ENCODE results near the gene ERN1.

ERN1 gene

DNA sequence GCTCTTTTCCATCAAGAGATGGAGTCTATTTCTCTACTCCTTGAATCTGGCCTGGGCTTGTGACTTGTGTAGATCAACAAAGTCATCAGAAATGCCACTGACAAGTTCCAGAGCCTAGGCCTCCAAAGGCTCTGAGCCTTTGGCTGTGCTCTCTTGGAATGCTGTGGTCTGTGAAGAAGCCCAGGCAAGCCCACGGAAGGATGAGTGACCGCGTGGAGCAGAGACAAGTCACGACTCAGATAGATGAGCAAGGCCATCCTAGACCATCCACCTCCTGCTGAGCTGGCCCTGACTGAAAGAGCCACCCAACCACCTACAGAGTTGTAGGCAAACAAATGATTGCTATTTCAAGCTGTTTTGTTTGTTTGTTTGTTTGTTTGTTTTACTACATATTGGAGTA is 97.9 kb downstream of the ERN1 start:
- no peaks in the 10 kb centered on the region for H3K9me3 ChIP-seq
- H3K36me3 ChIP-seq, result no peaks in the 10 kb centered on the region
- H3K4me3 ChIP-seq (ENCODE audit: low read depth, low read length), result no peak overlapping the region
- DNase-seq, result no peak
- TF ChIP-seq, protein P1, sequence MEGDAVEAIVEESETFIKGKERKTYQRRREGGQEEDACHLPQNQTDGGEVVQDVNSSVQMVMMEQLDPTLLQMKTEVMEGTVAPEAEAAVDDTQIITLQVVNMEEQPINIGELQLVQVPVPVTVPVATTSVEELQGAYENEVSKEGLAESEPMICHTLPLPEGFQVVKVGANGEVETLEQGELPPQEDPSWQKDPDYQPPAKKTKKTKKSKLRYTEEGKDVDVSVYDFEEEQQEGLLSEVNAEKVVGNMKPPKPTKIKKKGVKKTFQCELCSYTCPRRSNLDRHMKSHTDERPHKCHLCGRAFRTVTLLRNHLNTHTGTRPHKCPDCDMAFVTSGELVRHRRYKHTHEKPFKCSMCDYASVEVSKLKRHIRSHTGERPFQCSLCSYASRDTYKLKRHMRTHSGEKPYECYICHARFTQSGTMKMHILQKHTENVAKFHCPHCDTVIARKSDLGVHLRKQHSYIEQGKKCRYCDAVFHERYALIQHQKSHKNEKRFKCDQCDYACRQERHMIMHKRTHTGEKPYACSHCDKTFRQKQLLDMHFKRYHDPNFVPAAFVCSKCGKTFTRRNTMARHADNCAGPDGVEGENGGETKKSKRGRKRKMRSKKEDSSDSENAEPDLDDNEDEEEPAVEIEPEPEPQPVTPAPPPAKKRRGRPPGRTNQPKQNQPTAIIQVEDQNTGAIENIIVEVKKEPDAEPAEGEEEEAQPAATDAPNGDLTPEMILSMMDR (IDR thresholded peaks at IDR 0.05; ENCODE audit: low read depth, low read length), result no peak
- H3K4me1 ChIP-seq, result no peaks in the 10 kb centered on the region
- H3K27me3 ChIP-seq, result no peaks in the 10 kb centered on the region

DNA sequence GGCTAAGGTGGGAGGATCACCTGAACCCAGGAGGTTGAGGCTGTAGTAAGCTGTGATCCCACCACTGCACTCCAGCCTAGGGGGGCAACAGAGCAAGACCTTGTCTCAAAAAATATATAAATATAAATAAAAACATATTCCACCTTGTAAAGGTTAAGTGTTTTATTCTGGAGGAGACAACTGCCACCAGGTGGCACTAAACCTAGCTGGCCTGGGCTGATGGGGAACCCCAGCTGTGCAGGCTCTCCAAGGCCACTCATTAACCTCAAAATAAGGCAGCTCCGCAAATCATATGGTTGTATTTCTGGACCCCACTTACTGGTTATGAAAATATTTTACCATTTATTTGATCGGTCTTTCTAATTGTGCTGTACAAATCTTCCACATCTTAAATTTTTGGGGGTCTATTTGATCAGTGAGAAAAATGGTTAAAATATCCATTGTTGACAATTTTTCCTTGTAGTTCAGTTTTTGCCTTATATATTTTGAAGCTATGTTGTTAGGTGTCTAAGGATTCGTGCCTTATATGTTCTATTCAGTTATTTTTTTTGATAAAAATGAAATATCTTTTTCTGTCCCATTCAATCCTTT is 101.0 kb downstream of the ERN1 start:
- DNase-seq, result peak; percentile 71
- TF ChIP-seq, protein P1 (IDR thresholded peaks at IDR 0.05; ENCODE audit: low read depth, low read length), result peak; percentile 83
- Histone ChIP-seq H3K27me3 (no peaks in the 10 kb centered on the region), H3K9me3 (no peaks in the 10 kb centered on the region), H3K4me3 (ENCODE audit: low read depth, low read length) (no peak overlapping the region), H3K36me3 (no peaks in the 10 kb centered on the region), H3K4me1 (no peaks in the 10 kb centered on the region)

DNA sequence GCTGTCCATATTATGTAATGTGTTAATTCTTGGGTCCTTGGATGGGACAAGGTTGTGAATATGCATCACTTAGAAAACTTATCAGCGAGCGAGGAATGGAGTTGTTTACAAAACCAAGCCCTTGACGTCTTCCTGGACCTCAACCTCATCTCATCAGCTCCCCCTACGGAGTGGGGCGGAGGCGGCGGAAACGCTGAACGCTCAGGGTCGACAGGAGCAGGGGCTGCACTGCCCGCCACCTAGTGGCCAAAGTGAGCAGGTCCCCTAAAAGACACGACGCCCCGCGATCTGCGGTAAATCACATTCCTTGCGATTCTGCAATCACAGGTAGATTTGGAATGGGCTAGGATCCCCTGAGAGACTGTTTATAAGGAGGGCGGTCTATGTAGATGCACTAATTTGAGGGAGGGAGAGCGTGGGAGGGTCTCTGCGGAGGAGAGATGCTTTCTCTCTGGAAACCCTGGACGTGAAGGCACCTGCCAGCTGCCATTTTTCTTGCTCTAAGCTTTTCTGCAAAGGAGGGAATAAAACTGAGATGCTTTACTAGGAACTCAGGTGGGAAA is 104.1 kb downstream of the ERN1 start:
- peak overlapping the region; percentile 42 for H3K4me3 ChIP-seq (ENCODE audit: low read depth, low read length)

DNA sequence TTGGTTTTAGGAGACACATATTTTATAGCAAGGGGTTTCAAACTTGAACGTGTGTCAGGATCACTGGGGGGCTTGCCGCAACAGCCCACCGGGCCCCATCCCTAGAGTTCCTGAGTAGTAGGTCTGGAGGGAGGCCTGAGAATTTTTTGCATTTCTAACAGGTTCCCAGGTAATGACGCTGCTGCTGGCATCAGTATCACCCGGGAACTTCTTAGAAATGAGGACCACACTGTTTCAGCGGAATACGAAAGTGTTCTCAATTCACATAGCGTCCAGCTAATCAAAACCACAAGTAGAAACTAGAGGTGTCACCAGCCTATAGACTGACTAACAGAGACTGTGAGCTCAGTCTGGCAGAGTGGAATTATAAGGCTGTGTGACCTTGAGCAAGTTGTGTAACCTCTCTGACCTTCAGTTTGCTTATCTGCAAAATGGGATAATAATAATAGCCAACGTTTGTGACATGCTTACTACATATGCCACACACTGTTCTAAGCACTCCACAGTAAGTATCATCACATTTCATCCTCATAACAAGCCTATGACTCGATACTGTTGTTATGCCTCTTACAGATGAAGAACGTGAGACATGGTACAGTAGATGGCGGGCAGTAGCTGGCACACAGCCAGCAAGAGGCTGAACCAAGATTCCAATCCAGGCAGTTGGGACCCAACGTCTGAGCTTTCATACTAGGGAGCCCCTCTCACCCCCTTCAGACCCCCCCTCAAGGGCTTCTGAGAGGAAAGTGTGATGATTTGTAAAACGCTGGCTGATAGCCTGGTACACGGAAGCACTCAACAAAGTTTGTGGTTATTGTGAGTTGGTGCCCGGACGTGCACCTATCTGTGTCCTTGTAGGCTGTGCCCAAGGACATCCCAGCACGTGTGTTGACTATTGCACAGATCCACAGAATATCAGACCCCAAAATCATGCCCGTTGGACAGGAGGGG is 104.9 kb downstream of the ERN1 start:
- Histone ChIP-seq H3K4me1 (no peaks in the 10 kb centered on the region), H3K9me3 (no peaks in the 10 kb centered on the region), H3K4me3 (ENCODE audit: low read depth, low read length) (no peak overlapping the region), H3K36me3 (no peaks in the 10 kb centered on the region), H3K27me3 (no peaks in the 10 kb centered on the region)
- DNase-seq, result no peak
- TF ChIP-seq, protein P1 (IDR thresholded peaks at IDR 0.05; ENCODE audit: low read depth, low read length), result no peak

More for the DNA sequence above, 104.1 kb downstream of the ERN1 start:
- DNase-seq, result peak; percentile 86
- no peaks in the 10 kb centered on the region for H3K9me3 ChIP-seq
- no peaks in the 10 kb centered on the region for H3K27me3 ChIP-seq
- H3K36me3 ChIP-seq, result no peaks in the 10 kb centered on the region
- H3K4me1 ChIP-seq, result no peaks in the 10 kb centered on the region
- TF ChIP-seq, protein P1 (IDR thresholded peaks at IDR 0.05; ENCODE audit: low read depth, low read length), result peak; percentile 98

DNA sequence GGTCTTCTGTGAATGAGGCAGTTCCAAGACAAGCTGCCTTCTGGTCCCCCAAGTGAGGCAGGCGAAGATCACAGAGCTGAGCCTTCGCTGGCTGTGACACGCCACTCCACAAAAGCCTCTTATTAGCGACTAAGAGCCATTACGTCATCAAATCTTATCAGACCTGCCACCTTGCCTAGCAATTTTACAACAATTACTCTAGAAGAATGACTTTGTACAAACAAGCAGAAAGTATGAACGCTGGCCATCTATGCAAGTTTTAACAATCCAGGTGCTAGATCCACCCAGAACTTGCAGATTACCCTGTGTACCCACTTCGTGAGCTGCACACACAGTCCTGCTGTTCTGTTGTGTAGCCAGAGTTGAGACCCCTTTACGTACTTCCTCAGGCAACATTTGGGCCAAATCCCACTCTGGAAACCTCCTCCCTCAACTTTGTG is 105.7 kb downstream of the ERN1 start:
- DNase-seq, result no peak
- TF ChIP-seq, protein P1 (IDR thresholded peaks at IDR 0.05; ENCODE audit: low read depth, low read length), result no peak
- no peaks in the 10 kb centered on the region for H3K27me3 ChIP-seq
- no peak overlapping the region for H3K4me3 ChIP-seq (ENCODE audit: low read depth, low read length)
- no peaks in the 10 kb centered on the region for H3K9me3 ChIP-seq
- H3K4me1 ChIP-seq, result no peaks in the 10 kb centered on the region
- no peaks in the 10 kb centered on the region for H3K36me3 ChIP-seq

Data from BE2C (cell line).